ENCODE data around the gene RTKN. TPM values are rescaled to one million over a fixed set of nuclear protein-coding genes. Genes with fewer than 3 reads are reported as not detected.
A peak's percentile ranks its signal among the peaks of the same experiment; 100 is the strongest.

The RTKN gene
- total and polyA plus RNA-seq, 2 of the 13 experiments (the other 11 are each of a cell fraction or from before 2014, with no cell fraction given): 159 to 166 TPM

GRCh38 chr2:74457549-74458131, 15.9 kb upstream of the RTKN start (continued):
- TF ChIP-seq NRL (CRISPR knock-in tag; IDR thresholded peaks at IDR 0.05; ENCODE audit: borderline replicate concordance): peak; percentile 73; the same call in 1 of the 2 replicates
- TF ChIP-seq ZNF841 (CRISPR knock-in tag; IDR thresholded peaks at IDR 0.05; ENCODE audit: borderline replicate concordance): no peak
- TF ChIP-seq NR1H2 (CRISPR knock-in tag; IDR thresholded peaks at IDR 0.05; ENCODE audit: borderline replicate concordance, low read depth): no peak
- TF ChIP-seq ZFP37 (CRISPR knock-in tag; IDR thresholded peaks at IDR 0.05; ENCODE audit: borderline replicate concordance): no peak; the same call in 1 of the 2 replicates
- TF ChIP-seq JUN (CRISPR knock-in tag; IDR thresholded peaks at IDR 0.05): peak; percentile 70
- TF ChIP-seq PHB2 (IDR thresholded peaks at IDR 0.05; ENCODE audit: partially characterized antibody): no peak
- no peak; the same call in 1 of the 2 replicates for TF ChIP-seq ELF1 (CRISPR knock-in tag; IDR thresholded peaks at IDR 0.05)
- TF ChIP-seq SRSF4 (IDR thresholded peaks at IDR 0.05; ENCODE audit: low read depth, low read length, poor library complexity, severe bottlenecking): no peak
- TF ChIP-seq SOX5 (CRISPR knock-in tag; IDR thresholded peaks at IDR 0.05; ENCODE audit: borderline replicate concordance): no peak; the same call in 1 of the 2 replicates
- TF ChIP-seq BATF2 (CRISPR knock-in tag; IDR thresholded peaks at IDR 0.05): peak; percentile 77; the same call in 1 of the 2 replicates
- TF ChIP-seq ERF (CRISPR knock-in tag; IDR thresholded peaks at IDR 0.05): no peak
- no peak for TF ChIP-seq SP1 (IDR thresholded peaks at IDR 0.05)
- peak; percentile 77 for TF ChIP-seq SP1 (CRISPR knock-in tag; IDR thresholded peaks at IDR 0.05)
- peak; percentile 88; the same call in 1 of the 2 replicates for TF ChIP-seq ZNF275 (CRISPR knock-in tag; IDR thresholded peaks at IDR 0.05; ENCODE audit: borderline replicate concordance)
- no peak; the same call in 1 of the 2 replicates for TF ChIP-seq ATF6 (CRISPR knock-in tag; conservative IDR thresholded peaks at IDR 0.05)
- no peak for TF ChIP-seq FUBP1 (CRISPR knock-in tag; IDR thresholded peaks at IDR 0.05; ENCODE audit: borderline replicate concordance)
- no peak for TF ChIP-seq GATAD1 (CRISPR knock-in tag; IDR thresholded peaks at IDR 0.05)
- peak; percentile 54 for TF ChIP-seq ZNF574 (CRISPR knock-in tag; IDR thresholded peaks at IDR 0.05)
- TF ChIP-seq SALL1 (CRISPR knock-in tag; IDR thresholded peaks at IDR 0.05): peak; percentile 71
- no peak; the same call in 1 of the 2 replicates for TF ChIP-seq PRMT3 (CRISPR knock-in tag; IDR thresholded peaks at IDR 0.05; ENCODE audit: borderline replicate concordance, low read depth)
- no peak for TF ChIP-seq HNRNPK (IDR thresholded peaks at IDR 0.05; ENCODE audit: low read depth, low read length, poor library complexity, severe bottlenecking)
- TF ChIP-seq MATR3 (CRISPR knock-in tag; IDR thresholded peaks at IDR 0.05): no peak
